DLD1 (cell line): ENCODE data around the gene ELFN1.

ENCODE experiments used
- in situ Hi-C: cut with HindIII; loops from 2 replicates; pipeline ENCODE4 v1.10.0; 2017; ENCODE audit warnings: low sequenced_read_pairs

ELFN1 gene

GRCh38 chr7:1662767-1663166 is 7.3 kb upstream of the ELFN1 start:
- in situ Hi-C loops = no loop called here

GRCh38 chr7:1663223-1663622 is 6.9 kb upstream of the ELFN1 start:
- in situ Hi-C loops = no loop called here

- in situ Hi-C loops = no loop called here
These were observed 6.0 kb upstream of the ELFN1 start for GRCh38 chr7:1663857-1664651.

GRCh38 chr7:1664711-1665548 is 5.1 kb upstream of the ELFN1 start:
- in situ Hi-C loops = no loop called here

- in situ Hi-C loops = no loop called here
These were observed 4.3 kb upstream of the ELFN1 start for GRCh38 chr7:1665549-1666316.

- in situ Hi-C loops = no loop called here
These were observed 3.7 kb upstream of the ELFN1 start for GRCh38 chr7:1666317-1666822.

- in situ Hi-C loops = no loop called here
These were observed 3.1 kb upstream of the ELFN1 start for GRCh38 chr7:1666823-1667565.

GRCh38 chr7:1667566-1668395 is 2.3 kb upstream of the ELFN1 start:
- in situ Hi-C loops = no loop called here

GRCh38 chr7:1668396-1669063 is 1.5 kb upstream of the ELFN1 start:
- in situ Hi-C loops = no loop called here

GRCh38 chr7:1669064-1669951 is 769 bp upstream of the ELFN1 start:
- in situ Hi-C loops = no loop called here

GRCh38 chr7:1670894-1671593 is 967 bp downstream of the ELFN1 start:
- in situ Hi-C loops = no loop called here

- in situ Hi-C loops = no loop called here
These were observed 1.7 kb downstream of the ELFN1 start for GRCh38 chr7:1671594-1672451.

GRCh38 chr7:1672851-1673486 is 2.9 kb downstream of the ELFN1 start:
- in situ Hi-C loops = no loop called here

- in situ Hi-C loops = no loop called here
These were observed 3.6 kb downstream of the ELFN1 start for GRCh38 chr7:1673581-1674118.

GRCh38 chr7:1674161-1675035 is 4.3 kb downstream of the ELFN1 start:
- in situ Hi-C loops = no loop called here
